GM23248 (cell line): Measurements from ENCODE around the gene SLF2. TPM values are rescaled to one million over a fixed set of nuclear protein-coding genes. Genes with fewer than 3 reads are reported as not detected.

Experiments
- DNase-seq: peaks from one replicate; pipeline ENCODE4 v3.0.0-alpha.2; 2015
- H2AFZ ChIP-seq: fragments of 200-600 bp; sonication (generic); 2 replicates; pipeline ENCODE4 v1.6.1; 2016; ENCODE audit warnings: antibody characterized with exemption
- H3F3A ChIP-seq: fragments of 200-600 bp; sonication (generic); 2 replicates; pipeline ENCODE4 v1.6.1; 2016; ENCODE audit warnings: mild to moderate bottlenecking, antibody characterized with exemption, mixed run types; ENCODE audit not compliant: insufficient read depth
- H3K27ac ChIP-seq: fragments of 200-600 bp; sonication (generic); 2 replicates; pipeline ENCODE4 v1.5.1; 2016; ENCODE audit warnings: mild to moderate bottlenecking
- H3K27me3 ChIP-seq: fragments of 200-600 bp; sonication (generic); replicated peaks from 2 replicates; pipeline ENCODE4 v1.6.1; 2016; ENCODE audit warnings: mild to moderate bottlenecking; ENCODE audit not compliant: insufficient read depth
- H3K36me3 ChIP-seq: fragments of 200-600 bp; sonication (generic); 2 replicates; pipeline ENCODE4 v1.6.1; 2016; ENCODE audit warnings: low read depth, mild to moderate bottlenecking
- H3K4me1 ChIP-seq: fragments of 200-600 bp; sonication (generic); 2 replicates; pipeline ENCODE4 v1.6.1; 2016; ENCODE audit warnings: mild to moderate bottlenecking; ENCODE audit not compliant: insufficient read depth
- H3K4me2 ChIP-seq: fragments of 200-600 bp; sonication (generic); one replicate; pipeline ENCODE4 v1.6.1; 2016; ENCODE audit warnings: mild to moderate bottlenecking; ENCODE audit not compliant: unreplicated experiment
- H3K4me3 ChIP-seq: fragments of 200-600 bp; sonication (generic); 2 replicates; pipeline ENCODE4 v1.5.1; 2016; ENCODE audit warnings: mild to moderate bottlenecking
- H3K79me2 ChIP-seq: fragments of 200-600 bp; sonication (generic); 2 replicates; pipeline ENCODE4 v1.6.1; 2016; ENCODE audit warnings: mild to moderate bottlenecking; ENCODE audit not compliant: insufficient read depth
- H3K9ac ChIP-seq: fragments of 200-600 bp; sonication (generic); 2 replicates; pipeline ENCODE4 v1.6.1; 2016; ENCODE audit warnings: mild to moderate bottlenecking
- H3K9me2 ChIP-seq: fragments of 200-600 bp; sonication (generic); 2 replicates; pipeline ENCODE4 v1.6.1; 2016; ENCODE audit warnings: mixed run types, mild to moderate bottlenecking, moderate library complexity; ENCODE audit not compliant: insufficient read depth
- H3K9me3 ChIP-seq: fragments of 200-600 bp; sonication (generic); one replicate; pipeline ENCODE4 v1.6.1; 2017; ENCODE audit warnings: low read depth
- H4K20me1 ChIP-seq: fragments of 200-600 bp; sonication (generic); 2 replicates; pipeline ENCODE4 v1.6.0; 2016; ENCODE audit not compliant: insufficient read depth
- EZH2 ChIP-seq: fragments of 200-600 bp; sonication (generic); IDR thresholded peaks from 2 replicates; pipeline ENCODE4 v1.6.1; 2018; ENCODE audit warnings: antibody characterized with exemption, mild to moderate bottlenecking; ENCODE audit not compliant: insufficient read depth, poor library complexity, severe bottlenecking
- EZH2phosphoT487 ChIP-seq: fragments of 200-600 bp; sonication (generic); IDR thresholded peaks from 2 replicates; pipeline ENCODE4 v1.6.1; 2018; ENCODE audit warnings: antibody characterized with exemption, moderate library complexity, mild to moderate bottlenecking, low read depth; ENCODE audit not compliant: insufficient read depth
- WGBS, 2 experiments: methylation state at CpG; one replicate each; pipeline ENCODE4 v1.1.6; 2015 to 2017; ENCODE audit warnings: low lambda C conversion rate in 2 of 2, low coverage in 1 of 2; ENCODE audit errors: missing lambda C conversion rate in 2 of 2; 5-methylcytosine and 5-hydroxymethylcytosine counted together
- in situ Hi-C: fragments of 300-500 bp; cut with MboI; formaldehyde crosslinking; loops from 2 replicates; pipeline ENCODE4 v1.15.0; 2020
- polyA plus RNA-seq: library from polyadenylated mRNA; unstranded; fragments of >200 nt; fragmentation: Nextera tagmentation; extraction: Ambion mirVana; gene quantifications from 2 replicates; pipeline ENCODE4 v1.2.1, GENCODE V29; 2016
- total RNA-seq: library from RNA; depleted of rRNA; stranded (reverse); fragments of >200 nt; shearing (Covaris generic); gene quantifications from 2 replicates; pipeline ENCODE4 v1.2.3, GENCODE V29; 2014

The SLF2 gene
- total and polyA plus RNA-seq, 2 experiments from 2014 or later = 12.5 to 15.6 TPM

GRCh38 chr10:100965820-100966219 lies 53.1 kb downstream of the SLF2 start:
- Histone ChIP-seq H3K4me1 (0 out of 2 replicates have a peak, but pooled peaks cover 6% of the 10 kb centered on the region), H3K79me2 (no peaks in the 10 kb centered on the region), H3K9me2 (no peaks in the 10 kb centered on the region), H2AFZ (no peak overlapping the region), H3K9ac (no peak overlapping the region), H3K4me3 (no peak overlapping the region), H3K36me3 (peaks cover 26% of the 10 kb centered on the region), H4K20me1 (no peaks in the 10 kb centered on the region), H3F3A (peaks cover 3% of the 10 kb centered on the region; the same call in 1 of the 2 replicates), H3K27ac (no peak overlapping the region), H3K4me2 (no peak overlapping the region), H3K27me3 (no peaks in the 10 kb centered on the region), H3K9me3 (no peaks in the 10 kb centered on the region)
- in situ Hi-C loops = no loop called here
- WGBS, 2 experiments = 70 to 73% methylated on average over 5 of the region's 5 CpGs
- no peak for DNase-seq
- TF ChIP-seq EZH2 (no peak), EZH2phosphoT487 (no peak)

- no peak overlapping the region for H3K9ac ChIP-seq
- H3K4me3 ChIP-seq = no peak overlapping the region
- H3K27me3 ChIP-seq = no peaks in the 10 kb centered on the region
- H2AFZ ChIP-seq = no peak overlapping the region
- H3K36me3 ChIP-seq = peaks cover 18% of the 10 kb centered on the region
- peaks cover 3% of the 10 kb centered on the region; the same call in 1 of the 2 replicates for H3F3A ChIP-seq
- no peaks in the 10 kb centered on the region for H4K20me1 ChIP-seq
- 0 out of 2 replicates have a peak, but pooled peaks cover 6% of the 10 kb centered on the region for H3K4me1 ChIP-seq
- H3K4me2 ChIP-seq = no peak overlapping the region
- no peaks in the 10 kb centered on the region for H3K9me2 ChIP-seq
- WGBS, 2 experiments = 53 to 56% methylated on average over 2 of the region's 2 CpGs
- H3K79me2 ChIP-seq = no peaks in the 10 kb centered on the region
- TF ChIP-seq EZH2phosphoT487 (no peak), EZH2 (no peak)
- no peak for DNase-seq
- no peaks in the 10 kb centered on the region for H3K9me3 ChIP-seq
- no peak overlapping the region for H3K27ac ChIP-seq
- in situ Hi-C loops = no loop called here
These were observed 54.1 kb downstream of the SLF2 start for GRCh38 chr10:100966887-100967286.

DNA sequence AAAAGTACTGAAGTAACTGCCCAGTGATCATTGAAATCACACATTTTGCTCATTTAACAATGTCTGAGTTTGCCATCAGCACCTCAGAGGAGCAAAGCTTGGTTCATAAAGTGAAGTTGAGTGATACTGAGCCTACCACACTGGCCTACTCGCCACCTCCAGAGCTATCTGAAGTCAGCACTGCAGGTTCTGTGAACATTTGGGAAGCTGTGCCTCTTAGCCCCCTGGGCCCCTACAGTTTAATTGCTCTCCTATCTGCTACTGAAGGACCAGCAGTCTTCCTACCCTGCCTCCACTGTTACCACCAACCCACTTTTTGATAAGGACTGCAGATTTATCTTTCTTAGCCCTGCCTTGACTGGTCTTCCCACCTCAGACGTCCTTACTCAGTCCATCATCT lies 54.6 kb downstream of the SLF2 start:
- no peaks in the 10 kb centered on the region for H3K27me3 ChIP-seq
- H3K9me3 ChIP-seq = no peaks in the 10 kb centered on the region
- in situ Hi-C loops = no loop called here
- TF ChIP-seq EZH2 (no peak), EZH2phosphoT487 (no peak)
- no peaks in the 10 kb centered on the region for H4K20me1 ChIP-seq
- H2AFZ ChIP-seq = no peak overlapping the region
- 56 to 63% methylated on average over 2 of the region's 2 CpGs for WGBS, 2 experiments
- H3K9me2 ChIP-seq = no peaks in the 10 kb centered on the region
- peaks cover 3% of the 10 kb centered on the region; the same call in 1 of the 2 replicates for H3F3A ChIP-seq
- 0 out of 2 replicates have a peak, but pooled peaks cover 6% of the 10 kb centered on the region for H3K4me1 ChIP-seq
- no peak overlapping the region for H3K9ac ChIP-seq
- DNase-seq = no peak
- no peak overlapping the region for H3K4me2 ChIP-seq
- H3K4me3 ChIP-seq = no peak overlapping the region
- H3K36me3 ChIP-seq = peaks cover 13% of the 10 kb centered on the region
- no peak overlapping the region for H3K27ac ChIP-seq
- H3K79me2 ChIP-seq = no peaks in the 10 kb centered on the region

DNA sequence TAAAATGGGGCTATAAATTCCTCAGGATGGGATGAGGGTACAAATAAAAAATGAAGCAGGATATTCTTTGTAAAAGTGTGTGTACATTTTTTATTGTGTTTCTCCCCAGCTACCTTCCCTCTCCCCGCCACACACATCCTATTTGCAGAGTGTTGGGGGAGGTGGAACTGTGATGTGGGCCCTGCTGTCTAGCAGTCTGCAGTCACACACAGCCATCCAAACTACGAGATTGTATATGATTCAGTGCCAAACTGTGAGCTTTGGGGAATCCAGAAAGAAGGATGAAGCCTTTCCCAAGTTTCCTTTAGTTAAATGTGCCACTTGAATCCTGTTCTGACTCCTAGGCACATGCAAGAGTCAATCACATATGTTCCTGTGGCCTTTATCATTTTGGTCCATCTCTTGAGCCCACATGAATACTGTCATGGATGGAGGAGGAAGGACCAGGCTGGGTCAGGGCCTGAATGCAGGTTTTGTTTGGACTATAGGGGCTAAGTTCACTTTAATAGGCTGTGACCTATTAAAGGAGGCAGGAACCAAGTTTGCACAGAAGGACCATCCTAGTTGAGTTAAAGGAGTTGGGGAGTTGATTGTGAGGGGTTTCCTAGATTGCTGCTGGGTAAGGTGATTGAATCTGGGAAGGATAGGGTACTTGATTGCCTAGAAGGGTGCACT lies 55.4 kb downstream of the SLF2 start:
- Histone ChIP-seq H3K9me3 (no peaks in the 10 kb centered on the region), H2AFZ (no peak overlapping the region), H3K4me1 (0 out of 2 replicates have a peak, but pooled peaks cover 6% of the 10 kb centered on the region), H3K9ac (no peak overlapping the region), H3K27ac (no peak overlapping the region), H3K4me2 (no peak overlapping the region), H3F3A (peaks cover 3% of the 10 kb centered on the region; the same call in 1 of the 2 replicates), H4K20me1 (no peaks in the 10 kb centered on the region), H3K36me3 (peaks cover 5% of the 10 kb centered on the region; the same call in 1 of the 2 replicates), H3K9me2 (no peaks in the 10 kb centered on the region), H3K79me2 (no peaks in the 10 kb centered on the region), H3K27me3 (no peaks in the 10 kb centered on the region), H3K4me3 (no peak overlapping the region)
- in situ Hi-C loops = no loop called here
- no peak for DNase-seq
- 96 to 97% methylated on average over 2 of the region's 2 CpGs for WGBS, 2 experiments
- TF ChIP-seq EZH2phosphoT487 = no peak
- no peak for TF ChIP-seq EZH2
